T-helper 2 cell treated with Interferon-gamma antibody and Interleukin-4, amounts not matched to agents 5 μg/mL and 100 μg/mL, for 36 hours (primary cell): ENCODE results near the gene TACC2.

ENCODE experiments used
- DNase-seq: peaks from one replicate; pipeline ENCODE4 v3.0.0; 2021; ENCODE audit warnings: low spot score
- H3K27ac Mint-ChIP-seq: one replicate; pipeline ENCODE4 v1.8.0; 2021; ENCODE audit warnings: mild to moderate bottlenecking, mixed read lengths
- H3K27me3 Mint-ChIP-seq: one replicate; pipeline ENCODE4 v1.8.0; 2021; ENCODE audit warnings: low read depth, mixed read lengths
- H3K36me3 Mint-ChIP-seq: one replicate; pipeline ENCODE4 v1.8.0; 2021; ENCODE audit warnings: low read depth, mixed read lengths
- H3K4me1 Mint-ChIP-seq: one replicate; pipeline ENCODE4 v1.8.0; 2021; ENCODE audit warnings: low read depth, mixed read lengths
- H3K4me3 Mint-ChIP-seq: one replicate; pipeline ENCODE4 v1.8.0; 2022; ENCODE audit warnings: mild to moderate bottlenecking, moderate library complexity, mixed read lengths
- H3K9me3 Mint-ChIP-seq: one replicate; pipeline ENCODE4 v1.8.0; 2021; ENCODE audit warnings: mixed read lengths

TACC2 gene

DNA sequence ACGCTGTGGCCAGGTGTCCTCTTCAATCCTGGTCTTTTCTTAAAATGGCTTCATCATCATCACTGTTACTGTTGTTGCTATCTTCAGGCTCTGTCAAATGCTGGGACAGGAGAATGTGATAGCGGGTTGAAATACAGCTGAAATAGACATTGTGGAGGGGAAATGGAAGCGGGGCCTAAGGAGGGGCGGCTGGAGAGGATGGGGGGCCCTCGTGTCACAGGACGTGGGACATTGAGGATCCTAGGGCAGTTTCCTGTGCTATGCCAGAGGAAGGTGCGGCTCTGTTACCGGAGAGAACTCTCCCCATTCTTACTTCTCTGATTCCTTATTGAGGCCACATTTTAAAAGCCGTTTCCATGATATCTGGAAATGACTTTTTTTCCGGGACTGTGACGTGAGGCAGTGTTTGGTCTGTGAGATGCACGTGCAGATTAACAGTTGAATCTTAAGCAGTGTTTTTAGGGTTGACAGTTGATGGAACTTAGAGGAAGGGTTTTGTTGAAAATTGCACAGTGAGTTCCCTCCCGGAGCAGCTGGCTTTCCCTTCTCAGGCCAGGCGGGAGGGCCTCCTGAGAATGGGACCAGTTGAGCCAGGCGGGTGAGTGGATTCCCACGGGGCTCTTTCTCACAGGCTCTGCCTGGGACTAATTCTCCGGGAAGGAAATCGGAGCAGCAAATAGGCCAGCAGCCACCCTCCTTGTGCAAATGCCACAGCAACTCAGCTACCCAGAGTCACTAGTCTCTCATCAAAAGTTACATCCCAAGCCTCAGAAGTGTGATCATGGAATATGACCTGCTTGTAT, 125.2 kb downstream of the TACC2 start:
- no peak for DNase-seq
- Mint-ChIP-seq H3K36me3 (no peaks in the 10 kb centered on the region), H3K27me3 (peaks cover 51% of the 10 kb centered on the region), H3K4me1 (peaks cover 1% of the 10 kb centered on the region), H3K27ac (no peak overlapping the region), H3K4me3 (no peak overlapping the region), H3K9me3 (no peaks in the 10 kb centered on the region)

DNA sequence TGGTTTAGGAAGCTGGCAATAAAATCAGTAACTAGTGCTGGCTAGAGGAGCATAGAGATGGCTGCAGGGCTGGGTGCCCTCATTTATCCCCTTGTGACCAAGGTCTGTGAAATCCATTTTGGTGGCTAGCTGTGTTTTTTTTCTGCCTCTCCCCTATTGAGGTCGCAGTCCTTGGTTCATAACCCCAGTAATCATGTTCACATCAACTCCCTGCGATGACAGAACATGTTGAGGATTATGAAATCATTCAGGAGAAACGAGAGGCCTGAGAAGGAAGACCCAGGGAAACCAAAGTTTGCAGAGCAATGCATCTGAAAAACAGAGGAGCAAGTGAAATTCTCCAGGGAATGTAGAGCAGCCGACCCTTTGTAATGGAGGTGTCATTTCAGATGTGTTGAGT, 126.9 kb downstream of the TACC2 start:
- peaks cover 1% of the 10 kb centered on the region for H3K4me1 Mint-ChIP-seq
- no peak overlapping the region for H3K27ac Mint-ChIP-seq
- no peaks in the 10 kb centered on the region for H3K36me3 Mint-ChIP-seq
- no peak for DNase-seq
- peaks cover 45% of the 10 kb centered on the region for H3K27me3 Mint-ChIP-seq
- H3K9me3 Mint-ChIP-seq, result no peaks in the 10 kb centered on the region
- H3K4me3 Mint-ChIP-seq, result no peak overlapping the region

DNA sequence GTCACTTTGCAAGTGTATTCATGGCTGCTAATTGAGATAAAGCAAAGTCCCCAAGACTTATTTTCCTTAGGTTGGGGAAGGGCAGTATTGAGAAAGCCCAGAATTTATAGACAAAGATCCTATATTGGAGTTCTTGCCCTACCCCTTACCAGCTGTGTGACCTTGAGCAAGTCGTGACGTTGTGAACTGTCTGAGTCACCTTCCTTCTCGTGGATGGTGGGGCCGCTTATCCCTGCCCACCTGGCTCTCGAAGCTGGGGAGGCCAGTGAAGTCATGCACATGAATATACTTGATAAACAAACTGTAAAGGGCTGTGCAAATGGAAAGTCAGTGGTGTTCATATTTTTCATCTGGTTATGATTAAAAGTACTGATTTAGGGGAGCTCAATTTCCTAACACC, 127.4 kb downstream of the TACC2 start:
- H3K27ac Mint-ChIP-seq, result no peak overlapping the region
- DNase-seq, result no peak
- H3K36me3 Mint-ChIP-seq, result no peaks in the 10 kb centered on the region
- no peaks in the 10 kb centered on the region for H3K9me3 Mint-ChIP-seq
- H3K4me3 Mint-ChIP-seq, result no peak overlapping the region
- H3K4me1 Mint-ChIP-seq, result peaks cover 1% of the 10 kb centered on the region
- peaks cover 41% of the 10 kb centered on the region for H3K27me3 Mint-ChIP-seq

DNA sequence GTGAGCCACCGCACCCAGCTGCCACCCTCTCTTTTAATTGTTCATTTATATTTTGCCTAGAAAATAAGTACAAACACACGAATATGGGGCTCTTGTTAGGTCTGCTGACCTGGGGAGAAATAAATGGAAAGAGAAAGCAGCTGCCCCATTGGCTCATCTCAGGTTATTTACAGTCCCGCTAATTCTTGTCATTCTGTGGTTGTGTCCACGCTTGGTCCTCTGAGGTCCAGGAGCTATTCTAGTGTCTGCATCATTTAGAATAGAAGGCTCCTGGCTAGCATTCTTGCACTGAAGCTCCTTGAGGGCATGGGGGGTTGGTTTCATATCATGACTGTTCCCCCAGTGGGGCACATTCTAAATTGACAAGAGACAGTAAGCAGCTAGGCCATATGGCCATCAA, 128.5 kb downstream of the TACC2 start:
- peaks cover 1% of the 10 kb centered on the region for H3K4me1 Mint-ChIP-seq
- no peak overlapping the region for H3K27ac Mint-ChIP-seq
- H3K36me3 Mint-ChIP-seq, result no peaks in the 10 kb centered on the region
- H3K4me3 Mint-ChIP-seq, result no peak overlapping the region
- H3K9me3 Mint-ChIP-seq, result no peaks in the 10 kb centered on the region
- peaks cover 31% of the 10 kb centered on the region for H3K27me3 Mint-ChIP-seq
- DNase-seq, result no peak

GRCh38 chr10:122120008-122120744, 131.2 kb downstream of the TACC2 start:
- Mint-ChIP-seq H3K4me3 (no peak overlapping the region), H3K36me3 (no peaks in the 10 kb centered on the region), H3K4me1 (no peaks in the 10 kb centered on the region), H3K9me3 (no peaks in the 10 kb centered on the region), H3K27ac (no peak overlapping the region), H3K27me3 (peaks cover 15% of the 10 kb centered on the region)
- no peak for DNase-seq

GRCh38 chr10:122121059-122121458, 132.1 kb downstream of the TACC2 start:
- DNase-seq, result no peak
- Mint-ChIP-seq H3K4me3 (no peak overlapping the region), H3K27me3 (peaks cover 6% of the 10 kb centered on the region), H3K9me3 (no peaks in the 10 kb centered on the region), H3K36me3 (no peaks in the 10 kb centered on the region), H3K27ac (no peak overlapping the region), H3K4me1 (no peaks in the 10 kb centered on the region)

GRCh38 chr10:122122493-122122892, 133.5 kb downstream of the TACC2 start:
- Mint-ChIP-seq H3K36me3 (no peaks in the 10 kb centered on the region), H3K9me3 (no peaks in the 10 kb centered on the region), H3K27ac (no peak overlapping the region), H3K4me1 (no peaks in the 10 kb centered on the region), H3K27me3 (peaks cover 2% of the 10 kb centered on the region), H3K4me3 (no peak overlapping the region)
- DNase-seq, result no peak

DNA sequence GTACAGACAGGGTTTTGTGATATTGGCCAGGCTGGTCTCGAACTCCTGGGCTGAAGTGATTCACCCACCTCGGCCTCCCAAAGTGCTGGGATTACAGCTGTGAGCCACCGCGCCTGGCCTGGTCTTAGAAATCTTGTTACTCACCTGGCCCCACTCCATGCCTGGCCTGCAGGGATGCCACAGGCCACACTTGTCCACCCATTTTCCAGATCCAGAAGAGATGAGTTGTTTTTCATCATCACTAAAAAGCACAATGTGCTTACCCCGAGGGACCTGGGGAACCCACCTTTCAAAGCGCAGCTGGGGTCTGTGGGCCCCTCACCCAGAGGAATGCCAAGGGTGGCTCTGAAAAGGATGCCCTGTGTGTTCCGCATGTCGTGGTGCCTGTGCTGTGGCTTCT, 134.2 kb downstream of the TACC2 start:
- DNase-seq, result no peak
- H3K27me3 Mint-ChIP-seq, result peaks cover 2% of the 10 kb centered on the region
- no peak overlapping the region for H3K4me3 Mint-ChIP-seq
- H3K36me3 Mint-ChIP-seq, result no peaks in the 10 kb centered on the region
- no peaks in the 10 kb centered on the region for H3K9me3 Mint-ChIP-seq
- no peak overlapping the region for H3K27ac Mint-ChIP-seq
- no peaks in the 10 kb centered on the region for H3K4me1 Mint-ChIP-seq

GRCh38 chr10:122124342-122124741, 135.4 kb downstream of the TACC2 start:
- Mint-ChIP-seq H3K27me3 (no peaks in the 10 kb centered on the region), H3K27ac (no peak overlapping the region), H3K4me1 (no peaks in the 10 kb centered on the region), H3K4me3 (no peak overlapping the region), H3K9me3 (no peaks in the 10 kb centered on the region), H3K36me3 (no peaks in the 10 kb centered on the region)
- DNase-seq, result no peak

DNA sequence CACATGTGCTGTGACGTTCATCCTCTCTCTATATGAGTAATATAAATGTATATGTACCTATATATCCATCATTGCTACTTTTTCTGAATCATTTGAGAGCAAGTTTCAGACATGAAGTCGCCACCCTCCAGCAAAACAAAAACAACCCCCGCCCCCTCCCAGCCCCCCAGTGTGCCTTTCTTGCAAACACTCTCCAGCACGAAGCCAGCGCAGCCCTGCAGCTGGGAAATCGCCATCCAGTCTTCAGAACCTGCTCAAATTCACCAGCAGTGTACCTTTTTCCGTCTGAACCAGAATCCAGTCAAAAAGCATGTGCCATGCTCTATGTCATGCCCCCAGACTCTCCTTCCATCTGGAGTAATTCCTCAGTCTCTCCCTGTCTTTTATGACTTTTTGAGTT, 135.8 kb downstream of the TACC2 start:
- Mint-ChIP-seq H3K4me3 (no peak overlapping the region), H3K27me3 (no peaks in the 10 kb centered on the region), H3K9me3 (no peaks in the 10 kb centered on the region), H3K36me3 (no peaks in the 10 kb centered on the region), H3K4me1 (no peaks in the 10 kb centered on the region), H3K27ac (no peak overlapping the region)
- no peak for DNase-seq

DNA sequence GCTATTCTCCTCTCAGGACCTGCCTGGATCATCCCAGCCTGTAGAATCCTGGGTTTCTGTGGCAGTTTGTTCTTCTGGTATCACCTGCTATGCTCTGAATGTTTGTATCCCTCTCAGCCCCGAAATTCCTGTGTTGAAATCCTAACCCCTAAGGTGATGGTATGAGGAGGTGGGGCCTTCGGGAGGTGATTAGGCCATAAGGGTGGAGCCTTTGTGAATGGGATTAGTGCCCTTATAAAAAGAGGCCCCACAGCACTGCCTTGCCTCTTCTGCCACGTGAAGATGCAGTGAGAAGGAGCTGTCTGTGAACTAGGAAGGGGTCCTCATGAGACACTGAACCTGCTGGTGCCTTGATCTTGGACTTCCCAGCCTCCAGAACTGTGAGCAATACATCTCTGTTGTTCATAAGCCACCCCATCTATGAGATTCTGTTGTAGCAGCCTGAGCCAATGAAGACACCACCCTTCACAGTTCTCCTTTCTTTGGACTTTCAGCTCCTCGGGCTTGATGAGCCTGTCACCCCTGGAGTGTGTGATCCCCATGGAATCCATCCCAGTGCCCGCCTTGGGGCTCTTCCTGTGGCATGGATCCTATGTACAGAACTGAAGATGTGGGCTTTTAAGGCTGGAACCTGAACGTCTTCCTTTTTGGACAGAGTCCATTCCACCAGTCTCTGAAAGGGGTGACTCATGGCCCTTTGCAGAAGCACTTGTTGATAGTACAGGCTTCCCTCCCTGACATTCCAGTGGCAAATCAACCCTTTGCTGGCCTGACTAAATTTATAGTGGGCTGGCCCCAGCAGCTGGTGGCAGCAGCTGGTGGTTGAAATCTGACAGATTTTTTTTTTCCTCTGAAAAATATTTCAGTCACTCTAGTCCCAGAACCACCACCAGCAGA, 138.0 kb downstream of the TACC2 start:
- no peaks in the 10 kb centered on the region for H3K4me1 Mint-ChIP-seq
- H3K9me3 Mint-ChIP-seq, result no peaks in the 10 kb centered on the region
- DNase-seq, result no peak

GRCh38 chr10:122127943-122128342, 139.0 kb downstream of the TACC2 start:
- Mint-ChIP-seq H3K4me3 (no peak overlapping the region), H3K36me3 (no peaks in the 10 kb centered on the region), H3K9me3 (no peaks in the 10 kb centered on the region), H3K27me3 (no peaks in the 10 kb centered on the region), H3K4me1 (no peaks in the 10 kb centered on the region), H3K27ac (no peak overlapping the region)
- DNase-seq, result no peak

More for the DNA sequence above, 138.0 kb downstream of the TACC2 start:
- H3K27ac Mint-ChIP-seq, result no peak overlapping the region
- no peaks in the 10 kb centered on the region for H3K27me3 Mint-ChIP-seq
- H3K36me3 Mint-ChIP-seq, result no peaks in the 10 kb centered on the region
- no peak overlapping the region for H3K4me3 Mint-ChIP-seq

DNA sequence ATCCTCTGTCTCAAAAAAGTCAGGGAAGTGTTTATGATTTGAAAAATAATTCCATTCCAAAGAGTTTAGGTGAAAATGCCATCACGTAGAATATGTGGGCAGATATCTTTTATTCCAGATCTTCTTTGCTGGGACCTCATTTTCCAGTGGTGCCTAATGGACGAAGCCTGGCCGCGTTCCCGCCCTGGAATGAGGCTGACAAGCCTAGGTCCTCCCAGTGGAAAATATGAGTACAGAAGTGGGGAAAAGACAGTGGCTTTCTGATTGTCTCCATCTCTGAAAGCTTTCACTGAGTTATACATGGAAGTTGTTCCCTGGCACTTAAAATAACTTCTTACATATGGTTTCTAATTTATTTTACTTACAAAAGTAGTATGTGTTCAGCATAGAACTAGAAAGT, 139.4 kb downstream of the TACC2 start:
- no peak for DNase-seq
- Mint-ChIP-seq H3K4me1 (peaks cover 1% of the 10 kb centered on the region), H3K9me3 (no peaks in the 10 kb centered on the region), H3K27ac (no peak overlapping the region), H3K4me3 (no peak overlapping the region), H3K36me3 (no peaks in the 10 kb centered on the region), H3K27me3 (peaks cover 2% of the 10 kb centered on the region)
